Measurements from ENCODE around the gene PXN. TPM values are rescaled to one million over a fixed set of nuclear protein-coding genes. Genes with fewer than 3 reads are reported as not detected.

PXN gene
- total and polyA plus RNA-seq, 2 of the 13 experiments (the other 11 are each of a cell fraction or from before 2014, with no cell fraction given) = 13.6 to 14.2 TPM

DNA sequence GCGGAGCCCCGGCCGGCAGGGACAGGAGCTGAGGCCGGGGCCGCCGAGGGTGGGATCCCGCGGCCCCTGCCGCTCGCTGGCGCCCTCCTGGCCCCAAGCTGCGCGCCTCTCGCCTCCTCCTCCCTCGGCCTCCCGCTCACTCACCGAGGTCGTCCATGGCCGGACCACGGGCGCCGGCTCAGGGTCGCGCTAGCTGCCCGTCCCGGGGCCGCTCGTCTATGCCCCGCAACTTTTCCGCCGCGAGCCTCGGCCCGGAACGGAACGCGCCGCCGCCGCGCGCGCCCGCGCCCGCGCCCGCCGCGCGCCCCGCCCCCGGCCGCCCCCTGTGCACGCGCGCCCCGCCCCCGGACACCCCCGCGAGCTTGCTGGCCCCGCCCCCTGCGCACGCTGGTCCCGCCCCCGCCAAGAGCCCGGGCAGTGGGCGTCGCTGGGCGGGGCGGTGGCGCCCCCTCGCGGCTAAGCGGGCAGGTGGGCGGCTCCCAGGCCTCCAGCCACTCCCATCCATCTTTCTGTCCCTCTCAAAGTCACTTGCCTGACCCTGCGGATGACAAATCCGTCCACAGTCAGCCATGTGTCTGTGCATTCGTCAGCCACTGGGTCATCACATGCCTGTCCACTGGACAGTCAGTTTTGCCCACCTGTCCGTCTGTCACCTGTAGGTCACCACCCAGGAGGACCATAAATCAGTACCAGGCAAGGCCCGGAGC is at the start of gene PXN (continued):
- TF ChIP-seq, protein P1, sequence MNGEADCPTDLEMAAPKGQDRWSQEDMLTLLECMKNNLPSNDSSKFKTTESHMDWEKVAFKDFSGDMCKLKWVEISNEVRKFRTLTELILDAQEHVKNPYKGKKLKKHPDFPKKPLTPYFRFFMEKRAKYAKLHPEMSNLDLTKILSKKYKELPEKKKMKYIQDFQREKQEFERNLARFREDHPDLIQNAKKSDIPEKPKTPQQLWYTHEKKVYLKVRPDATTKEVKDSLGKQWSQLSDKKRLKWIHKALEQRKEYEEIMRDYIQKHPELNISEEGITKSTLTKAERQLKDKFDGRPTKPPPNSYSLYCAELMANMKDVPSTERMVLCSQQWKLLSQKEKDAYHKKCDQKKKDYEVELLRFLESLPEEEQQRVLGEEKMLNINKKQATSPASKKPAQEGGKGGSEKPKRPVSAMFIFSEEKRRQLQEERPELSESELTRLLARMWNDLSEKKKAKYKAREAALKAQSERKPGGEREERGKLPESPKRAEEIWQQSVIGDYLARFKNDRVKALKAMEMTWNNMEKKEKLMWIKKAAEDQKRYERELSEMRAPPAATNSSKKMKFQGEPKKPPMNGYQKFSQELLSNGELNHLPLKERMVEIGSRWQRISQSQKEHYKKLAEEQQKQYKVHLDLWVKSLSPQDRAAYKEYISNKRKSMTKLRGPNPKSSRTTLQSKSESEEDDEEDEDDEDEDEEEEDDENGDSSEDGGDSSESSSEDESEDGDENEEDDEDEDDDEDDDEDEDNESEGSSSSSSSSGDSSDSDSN (CRISPR knock-in tag; IDR thresholded peaks at IDR 0.05) = peak; percentile 54; the same call in 1 of the 2 replicates
- TF ChIP-seq, protein P2, sequence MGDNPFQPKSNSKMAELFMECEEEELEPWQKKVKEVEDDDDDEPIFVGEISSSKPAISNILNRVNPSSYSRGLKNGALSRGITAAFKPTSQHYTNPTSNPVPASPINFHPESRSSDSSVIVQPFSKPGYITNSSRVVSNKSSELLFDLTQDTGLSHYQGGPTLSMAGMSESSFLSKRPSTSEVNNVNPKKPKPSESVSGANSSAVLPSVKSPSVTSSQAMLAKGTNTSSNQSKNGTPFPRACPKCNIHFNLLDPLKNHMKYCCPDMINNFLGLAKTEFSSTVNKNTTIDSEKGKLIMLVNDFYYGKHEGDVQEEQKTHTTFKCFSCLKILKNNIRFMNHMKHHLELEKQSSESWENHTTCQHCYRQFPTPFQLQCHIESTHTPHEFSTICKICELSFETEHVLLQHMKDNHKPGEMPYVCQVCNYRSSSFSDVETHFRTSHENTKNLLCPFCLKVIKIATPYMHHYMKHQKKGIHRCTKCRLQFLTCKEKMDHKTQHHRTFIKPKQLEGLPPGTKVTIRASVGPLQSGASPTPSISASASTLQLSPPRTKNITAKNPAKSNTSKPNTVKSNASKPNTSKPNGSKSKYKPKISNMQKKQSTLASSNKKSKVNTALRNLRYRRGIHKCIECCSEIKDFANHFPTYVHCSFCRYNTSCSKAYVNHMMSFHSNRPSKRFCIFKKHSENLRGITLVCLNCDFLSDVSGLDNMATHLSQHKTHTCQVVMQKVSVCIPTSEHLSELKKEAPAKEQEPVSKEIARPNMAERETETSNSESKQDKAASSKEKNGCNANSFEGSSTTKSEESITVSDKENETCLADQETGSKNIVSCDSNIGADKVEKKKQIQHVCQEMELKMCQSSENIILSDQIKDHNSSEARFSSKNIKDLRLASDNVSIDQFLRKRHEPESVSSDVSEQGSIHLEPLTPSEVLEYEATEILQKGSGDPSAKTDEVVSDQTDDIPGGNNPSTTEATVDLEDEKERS (CRISPR knock-in tag; IDR thresholded peaks at IDR 0.05) = no peak
- TF ChIP-seq PHF5A (CRISPR knock-in tag; IDR thresholded peaks at IDR 0.05; ENCODE audit: low read depth, unreplicated experiment) (no peak), ZNF776 (CRISPR knock-in tag; IDR thresholded peaks at IDR 0.05) (no peak), ZSCAN29 (CRISPR knock-in tag; conservative IDR thresholded peaks at IDR 0.05) (no peak), THAP11 (CRISPR knock-in tag; IDR thresholded peaks at IDR 0.05) (peak; percentile 75), ARNTL (CRISPR knock-in tag; IDR thresholded peaks at IDR 0.05) (peak; percentile 51; the same call in 1 of the 2 replicates), MAZ (IDR thresholded peaks at IDR 0.05; ENCODE audit: borderline replicate concordance, low read depth, low read length) (no peak), MAZ (CRISPR knock-in tag; IDR thresholded peaks at IDR 0.05; ENCODE audit: low read depth) (peak; percentile 43; the same call in 1 of the 2 replicates), ZNF432 (CRISPR knock-in tag; IDR thresholded peaks at IDR 0.05; ENCODE audit: borderline replicate concordance) (no peak), ZNF12 (CRISPR knock-in tag; IDR thresholded peaks at IDR 0.05) (no peak), ZNF788 (CRISPR knock-in tag; IDR thresholded peaks at IDR 0.05; ENCODE audit: borderline replicate concordance) (peak; percentile 24; the same call in 1 of the 2 replicates), ZBTB38 (CRISPR knock-in tag; IDR thresholded peaks at IDR 0.05) (peak; percentile 36; the same call in 1 of the 2 replicates)
- TF ChIP-seq, protein P3, sequence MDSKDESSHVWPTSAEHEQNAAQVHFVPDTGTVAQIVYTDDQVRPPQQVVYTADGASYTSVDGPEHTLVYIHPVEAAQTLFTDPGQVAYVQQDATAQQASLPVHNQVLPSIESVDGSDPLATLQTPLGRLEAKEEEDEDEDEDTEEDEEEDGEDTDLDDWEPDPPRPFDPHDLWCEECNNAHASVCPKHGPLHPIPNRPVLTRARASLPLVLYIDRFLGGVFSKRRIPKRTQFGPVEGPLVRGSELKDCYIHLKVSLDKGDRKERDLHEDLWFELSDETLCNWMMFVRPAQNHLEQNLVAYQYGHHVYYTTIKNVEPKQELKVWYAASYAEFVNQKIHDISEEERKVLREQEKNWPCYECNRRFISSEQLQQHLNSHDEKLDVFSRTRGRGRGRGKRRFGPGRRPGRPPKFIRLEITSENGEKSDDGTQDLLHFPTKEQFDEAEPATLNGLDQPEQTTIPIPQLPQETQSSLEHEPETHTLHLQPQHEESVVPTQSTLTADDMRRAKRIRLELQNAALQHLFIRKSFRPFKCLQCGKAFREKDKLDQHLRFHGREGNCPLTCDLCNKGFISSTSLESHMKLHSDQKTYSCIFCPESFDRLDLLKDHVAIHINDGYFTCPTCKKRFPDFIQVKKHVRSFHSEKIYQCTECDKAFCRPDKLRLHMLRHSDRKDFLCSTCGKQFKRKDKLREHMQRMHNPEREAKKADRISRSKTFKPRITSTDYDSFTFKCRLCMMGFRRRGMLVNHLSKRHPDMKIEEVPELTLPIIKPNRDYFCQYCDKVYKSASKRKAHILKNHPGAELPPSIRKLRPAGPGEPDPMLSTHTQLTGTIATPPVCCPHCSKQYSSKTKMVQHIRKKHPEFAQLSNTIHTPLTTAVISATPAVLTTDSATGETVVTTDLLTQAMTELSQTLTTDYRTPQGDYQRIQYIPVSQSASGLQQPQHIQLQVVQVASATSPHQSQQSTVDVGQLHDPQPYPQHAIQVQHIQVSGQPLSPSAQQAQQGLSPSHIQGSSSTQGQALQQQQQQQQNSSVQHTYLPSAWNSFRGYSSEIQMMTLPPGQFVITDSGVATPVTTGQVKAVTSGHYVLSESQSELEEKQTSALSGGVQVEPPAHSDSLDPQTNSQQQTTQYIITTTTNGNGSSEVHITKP (CRISPR knock-in tag; IDR thresholded peaks at IDR 0.05; ENCODE audit: low read depth) = no peak; the same call in 1 of the 2 replicates
- TF ChIP-seq, protein P4, sequence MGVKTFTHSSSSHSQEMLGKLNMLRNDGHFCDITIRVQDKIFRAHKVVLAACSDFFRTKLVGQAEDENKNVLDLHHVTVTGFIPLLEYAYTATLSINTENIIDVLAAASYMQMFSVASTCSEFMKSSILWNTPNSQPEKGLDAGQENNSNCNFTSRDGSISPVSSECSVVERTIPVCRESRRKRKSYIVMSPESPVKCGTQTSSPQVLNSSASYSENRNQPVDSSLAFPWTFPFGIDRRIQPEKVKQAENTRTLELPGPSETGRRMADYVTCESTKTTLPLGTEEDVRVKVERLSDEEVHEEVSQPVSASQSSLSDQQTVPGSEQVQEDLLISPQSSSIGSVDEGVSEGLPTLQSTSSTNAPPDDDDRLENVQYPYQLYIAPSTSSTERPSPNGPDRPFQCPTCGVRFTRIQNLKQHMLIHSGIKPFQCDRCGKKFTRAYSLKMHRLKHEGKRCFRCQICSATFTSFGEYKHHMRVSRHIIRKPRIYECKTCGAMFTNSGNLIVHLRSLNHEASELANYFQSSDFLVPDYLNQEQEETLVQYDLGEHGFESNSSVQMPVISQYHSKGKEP (CRISPR knock-in tag; IDR thresholded peaks at IDR 0.05) = no peak
- TF ChIP-seq, protein P5, sequence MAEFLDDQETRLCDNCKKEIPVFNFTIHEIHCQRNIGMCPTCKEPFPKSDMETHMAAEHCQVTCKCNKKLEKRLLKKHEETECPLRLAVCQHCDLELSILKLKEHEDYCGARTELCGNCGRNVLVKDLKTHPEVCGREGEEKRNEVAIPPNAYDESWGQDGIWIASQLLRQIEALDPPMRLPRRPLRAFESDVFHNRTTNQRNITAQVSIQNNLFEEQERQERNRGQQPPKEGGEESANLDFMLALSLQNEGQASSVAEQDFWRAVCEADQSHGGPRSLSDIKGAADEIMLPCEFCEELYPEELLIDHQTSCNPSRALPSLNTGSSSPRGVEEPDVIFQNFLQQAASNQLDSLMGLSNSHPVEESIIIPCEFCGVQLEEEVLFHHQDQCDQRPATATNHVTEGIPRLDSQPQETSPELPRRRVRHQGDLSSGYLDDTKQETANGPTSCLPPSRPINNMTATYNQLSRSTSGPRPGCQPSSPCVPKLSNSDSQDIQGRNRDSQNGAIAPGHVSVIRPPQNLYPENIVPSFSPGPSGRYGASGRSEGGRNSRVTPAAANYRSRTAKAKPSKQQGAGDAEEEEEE (CRISPR knock-in tag; IDR thresholded peaks at IDR 0.05; ENCODE audit: borderline replicate concordance) = no peak

All from HepG2 (cell line).